NCI-H1930 (cell line): ENCODE measurements around the gene REN.

Experiments used
- DNase-seq, 2 experiments: peaks; one replicate each; lab custom pipeline; 2025; lab: John Stamatoyannopoulos, UW

Gene REN

GRCh38 chr1:204108312-204109141 is 57.6 kb downstream of the REN start:
- DNase-seq: peak; percentile 30 to 47

GRCh38 chr1:204107892-204108291 is 58.2 kb downstream of the REN start:
- DNase-seq: no peak

GRCh38 chr1:204106825-204107224 is 59.3 kb downstream of the REN start:
- no peak for DNase-seq

GRCh38 chr1:204105131-204105515 is 61.0 kb downstream of the REN start:
- DNase-seq: no peak
